IPS-18c (cell line): ENCODE measurements around the gene ZNF211.

Experiments used
- H3K4me3 ChIP-seq: 2 replicates; pipeline ENCODE4 v1.7.0; 2013; ENCODE audit warnings: low read depth, mild to moderate bottlenecking, low read length, moderate library complexity; ENCODE audit not compliant: insufficient read depth
- H3K9me3 ChIP-seq: one replicate; pipeline ENCODE4 v1.6.1; 2013; ENCODE audit warnings: mild to moderate bottlenecking, low read length, moderate library complexity; ENCODE audit not compliant: control insufficient read depth, insufficient read depth

ZNF211 gene

DNA sequence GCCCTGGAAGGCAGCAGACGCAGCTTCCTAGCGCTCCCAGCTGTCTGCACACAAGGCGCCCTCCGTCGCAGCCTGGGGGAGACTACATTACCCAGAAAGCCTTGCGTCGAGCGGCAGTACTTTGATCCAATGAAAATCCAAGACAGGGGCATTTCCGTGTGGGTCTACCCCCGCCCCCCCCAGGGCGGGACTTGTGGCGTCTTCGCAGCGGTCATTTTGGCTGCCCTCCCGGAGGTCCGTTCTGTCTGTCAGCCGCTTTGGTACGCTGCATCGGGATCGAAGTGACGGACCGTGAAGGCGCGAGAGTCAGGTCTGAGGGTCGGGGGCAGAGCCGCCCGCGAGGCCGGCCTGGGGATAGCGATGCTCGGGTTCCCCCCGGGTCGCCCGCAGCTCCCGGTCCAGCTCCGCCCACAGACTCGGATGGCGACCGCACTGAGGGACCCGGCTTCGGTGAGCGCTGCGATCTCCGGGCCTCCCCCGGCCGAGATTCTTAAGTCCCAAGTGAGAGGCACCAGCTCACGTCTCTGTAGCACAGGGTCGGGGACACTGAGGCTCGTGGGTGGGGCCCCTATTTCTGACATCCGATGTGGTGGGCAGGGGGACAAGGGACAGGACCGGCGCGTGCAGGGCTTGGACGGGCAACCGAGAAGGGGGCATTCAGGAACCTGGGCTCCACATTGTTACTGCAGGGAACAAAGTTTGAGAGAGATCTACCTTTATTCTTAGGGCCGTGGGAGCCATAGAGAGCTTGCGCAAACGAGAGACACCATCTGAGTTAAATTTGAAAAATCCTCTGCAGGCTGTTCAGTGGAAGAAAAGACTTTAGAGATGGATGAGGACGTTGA, at the start of gene ZNF211:
TSS of gene ZNF211 (plus strand) at position 182 of the 845 bp plus-strand sequence. CDS start at position 361, 179 bp downstream.
- H3K4me3 ChIP-seq = peak within 1 kb of the TSS; percentile 96
- no peaks in the 10 kb centered on the region for H3K9me3 ChIP-seq

GRCh38 chr19:57583521-57584416, 49.2 kb upstream of the ZNF211 start, which contains the start of gene ZIK1:
TSS of gene ZIK1 (plus strand) at chr19:57584145. CDS start at chr19:57584357, 212 bp downstream.
- peak within 1 kb of the TSS; percentile 84 for H3K4me3 ChIP-seq
- peaks cover 19% of the 10 kb centered on the region for H3K9me3 ChIP-seq

DNA sequence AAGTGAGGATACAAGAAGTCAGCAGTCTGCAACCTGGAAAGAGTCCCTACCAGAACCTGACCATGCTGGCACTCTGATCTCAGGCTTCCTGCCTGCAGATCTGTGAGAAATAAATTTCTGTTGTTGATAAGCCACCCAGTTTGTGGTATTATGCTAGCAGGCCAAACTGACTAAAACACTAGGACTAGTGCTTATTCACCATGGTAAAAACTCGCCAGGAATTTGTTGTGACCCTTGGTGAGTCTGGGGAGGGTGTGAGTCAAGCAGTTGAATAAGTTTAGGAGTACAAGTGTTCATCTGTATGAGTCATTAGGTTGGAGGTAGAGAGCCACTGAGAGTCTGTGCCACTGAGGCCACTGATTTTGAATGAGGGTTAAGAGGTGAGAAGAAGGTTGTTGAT, 45.4 kb upstream of the ZNF211 start:
- Histone ChIP-seq H3K9me3 (peaks cover 32% of the 10 kb centered on the region), H3K4me3 (no peak overlapping the region)

DNA sequence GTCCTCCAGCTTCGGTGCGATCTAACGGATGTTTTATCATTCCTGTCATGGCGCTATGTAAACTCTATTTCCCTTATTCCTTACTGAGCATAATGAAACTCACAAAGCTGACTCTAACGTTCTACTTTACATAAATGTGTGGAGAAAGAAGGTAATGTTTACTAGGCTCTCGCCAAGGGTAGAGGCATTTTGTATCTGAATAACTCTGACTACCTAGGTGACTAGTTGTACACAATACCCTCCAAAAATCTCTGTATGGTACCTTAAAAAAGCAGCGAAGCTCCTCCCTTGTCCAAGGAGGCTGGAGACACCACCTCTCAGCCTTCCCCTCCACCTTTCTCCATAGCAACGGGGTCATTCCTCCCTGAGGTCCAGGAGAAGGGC, 33.6 kb upstream of the ZNF211 start:
- H3K4me3 ChIP-seq = peak overlapping the region; percentile 94; the same call in 1 of the 2 replicates

GRCh38 chr19:57599761-57600383, 33.1 kb upstream of the ZNF211 start, which contains the start of gene ZNF530:
TSS of gene ZNF530 (plus strand) at chr19:57599885. CDS start at chr19:57604346, 4,461 bp downstream.
- peak within 1 kb of the TSS; percentile 94 for H3K4me3 ChIP-seq

More for the DNA sequence above, 33.6 kb upstream of the ZNF211 start:
- no peaks in the 10 kb centered on the region for H3K9me3 ChIP-seq

GRCh38 chr19:57606931-57607330, 26.0 kb upstream of the ZNF211 start:
- Histone ChIP-seq H3K9me3 (no peaks in the 10 kb centered on the region), H3K4me3 (no peak overlapping the region)

More at GRCh38 chr19:57599761-57600383, 33.1 kb upstream of the ZNF211 start, which contains the start of gene ZNF530:
- no peaks in the 10 kb centered on the region for H3K9me3 ChIP-seq

DNA sequence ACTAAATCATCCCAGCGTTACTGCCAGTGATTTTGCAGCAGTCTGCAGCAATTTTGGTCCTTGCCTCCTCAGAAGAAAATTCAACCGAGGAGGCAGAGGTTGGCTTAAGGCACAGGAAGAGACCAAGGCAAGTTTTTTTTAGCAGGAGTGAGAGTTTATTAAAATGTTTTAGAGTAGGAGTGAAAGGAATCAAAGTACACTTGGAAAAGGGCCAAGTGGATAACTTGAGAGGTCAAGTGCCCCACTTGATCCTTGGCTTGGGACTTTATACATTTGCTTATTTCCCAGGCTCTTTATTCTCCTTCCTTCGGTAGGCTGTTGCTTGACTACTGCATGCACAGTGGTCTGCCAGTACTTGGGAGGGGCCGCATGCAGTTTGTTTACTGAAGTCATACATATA, 21.9 kb upstream of the ZNF211 start:
- H3K9me3 ChIP-seq = peaks cover 8% of the 10 kb centered on the region
- H3K4me3 ChIP-seq = no peak overlapping the region

DNA sequence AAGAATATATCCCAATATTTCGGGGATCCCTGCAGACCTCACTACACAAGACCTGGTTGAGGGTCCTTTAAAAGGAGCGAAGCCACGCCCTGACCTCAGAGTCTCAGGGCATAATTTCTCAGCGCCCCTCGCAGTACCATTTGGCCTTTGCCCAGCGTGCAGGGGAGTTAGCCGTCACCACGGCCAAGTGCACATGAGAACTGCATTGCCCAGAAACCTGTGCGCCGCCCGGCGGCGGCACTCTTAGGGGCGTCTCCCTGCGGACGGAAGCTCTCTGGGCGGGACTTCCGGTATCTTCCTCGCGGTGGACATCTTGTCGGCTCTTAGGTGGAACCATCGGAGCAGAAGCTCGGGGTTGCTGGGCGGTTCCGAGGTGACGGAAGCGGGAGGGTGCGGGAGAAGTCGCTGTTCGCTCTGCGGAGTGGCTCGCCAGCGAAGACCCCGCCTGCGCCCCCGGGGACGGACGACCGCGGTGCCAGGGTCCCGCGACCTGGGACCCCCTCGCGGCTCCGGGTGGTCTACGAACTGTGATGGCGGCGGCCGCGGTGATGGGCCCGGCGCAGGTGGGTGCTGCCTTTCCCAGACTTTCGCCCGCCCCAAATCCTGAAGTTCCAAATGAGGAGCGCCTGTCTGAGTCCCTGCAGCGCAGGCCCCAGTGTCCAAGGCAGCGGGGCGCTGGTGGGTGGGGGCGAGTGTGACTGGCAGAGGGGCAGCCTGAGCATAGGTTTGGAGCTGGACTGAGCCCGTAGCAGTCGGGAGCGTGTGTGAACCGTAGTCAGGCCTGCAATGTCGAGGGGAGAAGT, 18.8 kb upstream of the ZNF211 start, which contains the start of gene ZNF134:
TSS of gene ZNF134 (plus strand) at position 302 of the 803 bp plus-strand sequence. CDS start 5,227 bp downstream, outside the sequence.
- H3K9me3 ChIP-seq = peaks cover 36% of the 10 kb centered on the region

GRCh38 chr19:57615346-57615745, 17.6 kb upstream of the ZNF211 start:
- H3K9me3 ChIP-seq = peaks cover 48% of the 10 kb centered on the region
- peak overlapping the region; percentile 94 for H3K4me3 ChIP-seq

More for the DNA sequence above, 18.8 kb upstream of the ZNF211 start, which contains the start of gene ZNF134:
- H3K4me3 ChIP-seq = peak within 1 kb of the TSS; percentile 94

DNA sequence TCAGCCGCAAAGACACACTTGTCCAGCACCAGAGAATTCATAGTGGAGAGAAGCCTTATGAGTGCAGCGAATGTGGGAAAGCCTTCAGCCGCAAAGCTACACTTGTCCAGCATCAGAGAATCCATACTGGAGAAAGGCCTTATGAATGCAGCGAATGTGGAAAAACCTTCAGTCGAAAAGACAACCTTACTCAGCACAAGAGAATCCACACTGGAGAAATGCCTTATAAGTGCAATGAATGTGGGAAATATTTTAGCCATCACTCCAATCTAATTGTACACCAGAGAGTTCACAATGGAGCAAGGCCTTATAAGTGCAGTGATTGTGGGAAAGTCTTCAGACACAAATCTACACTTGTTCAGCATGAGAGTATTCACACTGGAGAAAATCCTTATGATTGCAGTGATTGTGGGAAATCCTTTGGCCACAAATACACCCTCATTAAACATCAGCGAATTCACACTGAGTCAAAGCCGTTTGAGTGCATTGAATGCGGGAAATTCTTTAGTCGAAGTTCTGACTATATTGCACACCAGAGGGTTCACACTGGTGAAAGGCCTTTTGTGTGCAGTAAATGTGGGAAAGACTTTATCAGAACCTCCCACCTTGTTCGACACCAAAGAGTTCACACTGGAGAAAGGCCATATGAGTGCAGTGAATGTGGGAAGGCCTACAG, 12.2 kb upstream of the ZNF211 start:
- peak overlapping the region; percentile 2 for H3K4me3 ChIP-seq

DNA sequence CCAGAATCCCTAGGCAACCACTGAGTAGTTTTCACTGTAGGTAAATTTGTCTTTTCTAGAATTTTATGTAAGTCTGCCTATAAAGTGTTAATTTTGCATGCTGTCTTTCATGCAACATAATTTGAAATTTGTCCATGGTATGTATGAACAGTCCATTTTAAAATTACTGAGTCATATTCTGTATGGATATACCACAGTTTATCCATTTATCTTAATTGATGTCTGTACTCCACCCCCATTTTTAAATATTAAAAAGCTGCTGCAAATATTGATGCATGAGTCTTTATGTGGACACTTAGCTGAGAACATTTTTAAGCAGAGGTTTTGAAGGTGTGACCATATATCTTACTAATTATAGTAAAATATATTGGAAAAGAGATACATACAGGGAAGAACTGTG, 9.9 kb upstream of the ZNF211 start:
- H3K9me3 ChIP-seq = peaks cover 45% of the 10 kb centered on the region
- no peak overlapping the region for H3K4me3 ChIP-seq

More for the DNA sequence above, 12.2 kb upstream of the ZNF211 start:
- peaks cover 67% of the 10 kb centered on the region for H3K9me3 ChIP-seq

DNA sequence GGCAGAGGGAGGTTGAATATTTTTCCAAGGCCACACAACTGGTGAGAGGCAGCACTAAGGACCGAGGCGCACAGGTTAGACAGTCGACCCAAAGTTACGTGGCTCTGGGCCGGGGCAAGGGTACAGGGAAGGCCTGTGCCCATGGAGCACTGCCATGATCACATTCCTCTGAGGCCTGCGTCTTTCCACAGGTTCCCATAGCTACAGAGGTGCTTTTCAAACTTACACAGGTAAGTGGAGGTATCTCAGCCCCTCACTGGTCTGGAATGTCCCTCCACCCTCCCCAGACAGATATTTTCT, 814 bp downstream of the ZNF211 start:
- no peaks in the 10 kb centered on the region for H3K9me3 ChIP-seq
- H3K4me3 ChIP-seq = peak overlapping the region; percentile 96

GRCh38 chr19:57637379-57637778, 4.4 kb downstream of the ZNF211 start:
- Histone ChIP-seq H3K9me3 (peaks cover 7% of the 10 kb centered on the region), H3K4me3 (no peak overlapping the region)

- H3K9me3 ChIP-seq = peaks cover 7% of the 10 kb centered on the region
- H3K4me3 ChIP-seq = no peak overlapping the region
Measured at GRCh38 chr19:57641715-57642234, 8.8 kb downstream of the ZNF211 start.

DNA sequence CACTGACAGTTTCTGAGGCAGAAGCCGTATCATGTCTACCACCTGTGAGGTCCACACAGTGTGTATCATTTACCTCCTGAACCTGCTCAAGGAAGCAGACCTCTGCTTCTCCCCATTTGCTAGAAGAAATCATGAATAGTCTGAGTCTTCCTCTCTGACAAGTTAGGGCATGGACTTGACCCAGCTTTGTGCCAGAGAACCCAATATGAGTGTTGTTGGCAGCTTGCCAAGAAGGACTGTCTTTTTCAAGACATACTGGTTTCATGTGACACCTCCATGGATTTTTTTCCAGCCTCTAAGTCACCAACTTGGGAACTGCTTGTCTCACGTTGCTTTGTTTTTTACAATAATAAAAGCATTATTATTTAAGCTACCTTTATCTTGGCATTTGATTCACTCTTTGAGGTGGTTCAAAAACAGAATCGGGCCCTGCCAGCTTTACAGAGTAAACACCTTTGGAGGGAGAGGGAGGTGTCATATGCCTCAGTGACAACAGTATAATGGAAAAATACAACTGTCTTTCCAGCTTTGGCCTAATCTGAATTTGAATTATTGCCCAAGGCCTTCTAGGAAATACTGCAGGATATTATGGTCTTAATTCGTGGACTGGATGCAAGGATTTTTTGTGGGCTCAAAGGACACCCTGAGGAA, 9.6 kb downstream of the ZNF211 start:
- peaks cover 7% of the 10 kb centered on the region for H3K9me3 ChIP-seq
- H3K4me3 ChIP-seq = no peak overlapping the region
